ENCODE data around the gene RNASE7.

Gene RNASE7

GRCh38 chr14:21090940-21091663 is 48.9 kb downstream of the RNASE7 start:
- H3K4me1 ChIP-seq (ENCODE audit: control insufficient read depth, insufficient read depth, low read length), result peaks cover 8% of the 10 kb centered on the region; the same call in 1 of the 2 replicates
- H3K4me3 ChIP-seq (ENCODE audit: low read depth, low read length), result no peak overlapping the region
- H3K27ac ChIP-seq (ENCODE audit: extremely low read depth, low read depth, low read length), result no peak overlapping the region
- ChIA-PET POLR2A (interaction anchor here (1.2 to 9.9 kb wide), 6 partner anchors 11 to 76 kb away, joined by 4 to 71 read pairs (median 6); partner anchors contain the start of gene ARHGEF40), CTCF (interaction anchor here (0.6 to 6.9 kb wide), 15 partner anchors 7 to 86 kb away, joined by 3 to 175 read pairs (median 16); partner anchors contain the start of genes ARHGEF40 and TMEM253)
- TF ChIP-seq ZNF133 (tag by site-specific recombination; IDR thresholded peaks at IDR 0.05) (no peak), ZNF416 (tag by site-specific recombination; IDR thresholded peaks at IDR 0.05) (no peak), ZNF549 (tag by site-specific recombination; IDR thresholded peaks at IDR 0.05) (no peak), GFI1B (tag by site-specific recombination; IDR thresholded peaks at IDR 0.05) (no peak), ZFP37 (tag by site-specific recombination; IDR thresholded peaks at IDR 0.05) (no peak), ZNF514 (tag by site-specific recombination; IDR thresholded peaks at IDR 0.05) (no peak), ZNF350 (tag by site-specific recombination; IDR thresholded peaks at IDR 0.05) (no peak), ZNF391 (tag by site-specific recombination; IDR thresholded peaks at IDR 0.05; ENCODE audit: borderline replicate concordance, low read depth) (no peak), ZNF777 (tag by site-specific recombination; IDR thresholded peaks at IDR 0.05; ENCODE audit: borderline replicate concordance) (no peak), MZF1 (tag by site-specific recombination; IDR thresholded peaks at IDR 0.05; ENCODE audit: borderline replicate concordance) (no peak), ZNF560 (tag by site-specific recombination; IDR thresholded peaks at IDR 0.05; ENCODE audit: borderline replicate concordance) (no peak), ZFHX2 (tag by site-specific recombination; conservative IDR thresholded peaks at IDR 0.05) (no peak), PRDM2 (tag by site-specific recombination; IDR thresholded peaks at IDR 0.05; ENCODE audit: borderline replicate concordance) (no peak), ZNF692 (tag by site-specific recombination; IDR thresholded peaks at IDR 0.05) (no peak), ZNF639 (tag by site-specific recombination; IDR thresholded peaks at IDR 0.05) (no peak), ZNF202 (tag by site-specific recombination; IDR thresholded peaks at IDR 0.05; ENCODE audit: borderline replicate concordance) (no peak)
- peaks cover 11 to 60% of the 10 kb centered on the region in 2 experiments; a peak in 2 of 3 replicates for H3K36me3 ChIP-seq (ENCODE audit: control insufficient read depth in 2 of 2, insufficient read depth in 1 of 2, low read length in 2 of 2)
- no peaks in the 10 kb centered on the region for H3K9me3 ChIP-seq (ENCODE audit: control insufficient read depth, insufficient read depth, low read depth, low read length)

Data from HEK293 (cell line).